ENCODE measurements around the gene YWHAH. TPM values are rescaled to one million over a fixed set of nuclear protein-coding genes. Genes with fewer than 3 reads are reported as not detected.

YWHAH gene
- total and polyA plus RNA-seq, 4 donors = 26.1 to 75.0 (median 42.4) TPM

DNA sequence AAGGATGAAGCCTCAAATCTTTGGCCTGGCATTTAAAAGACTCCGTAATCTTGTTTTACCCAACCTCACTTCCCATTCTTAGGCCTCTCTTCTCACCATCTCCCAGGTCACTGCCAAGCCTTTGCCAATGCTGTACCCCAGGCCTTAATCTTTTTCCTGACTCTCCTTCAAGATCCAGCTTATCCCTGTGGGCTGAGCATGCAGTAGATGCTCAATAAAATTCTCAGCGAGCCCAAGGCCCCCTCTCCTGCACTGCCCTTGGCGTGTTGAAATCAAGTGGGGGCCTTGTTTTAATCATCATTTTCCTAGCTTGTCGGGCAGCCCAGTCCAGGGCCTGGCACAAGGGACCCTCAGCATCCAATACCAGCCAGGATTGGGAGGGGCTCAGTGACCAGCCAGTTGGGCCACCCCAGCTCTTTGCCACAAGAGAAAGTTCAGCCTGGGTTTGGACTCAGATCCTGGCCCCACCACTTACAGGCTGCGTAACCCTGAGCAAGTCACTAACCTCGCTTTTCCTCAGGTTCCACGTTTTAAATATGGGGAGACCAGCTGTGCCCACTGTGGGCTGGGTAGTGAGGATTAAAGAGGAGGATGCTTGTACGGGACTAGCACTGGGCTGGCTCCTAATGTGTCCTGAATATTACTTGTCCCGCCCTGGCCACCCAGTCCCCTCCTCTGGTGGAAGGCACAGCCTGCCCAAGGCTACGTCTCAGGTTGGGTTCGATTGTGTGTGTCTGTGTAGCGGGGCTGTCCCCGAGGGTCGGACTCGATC is 943 bp upstream of the YWHAH start:
- peak overlapping the region in 1 of 2 donors; percentile 29 for H3K9ac ChIP-seq (ENCODE audit: low read depth in 1 of 2, low read length in 2 of 2)
- peak overlapping the region; percentile 67 to 93 for H3K27ac ChIP-seq (ENCODE audit: low read depth in 1 of 2, low read length in 2 of 2)
- WGBS = 48% methylated on average over 15 of the region's 15 CpGs
- DNase-seq (ENCODE audit: low spot score) = no peak
- peak overlapping the region in 2 of 3 donors; percentile 75 to 90 for H3K4me3 ChIP-seq (ENCODE audit: low read depth in 1 of 3, low read length in 3 of 3)
- no peaks in the 10 kb centered on the region for H3K9me3 ChIP-seq (ENCODE audit: control insufficient read depth in 4 of 4, low read length in 3 of 4)
- H3K36me3 ChIP-seq (ENCODE audit: control insufficient read depth in 4 of 4, insufficient read depth in 3 of 4, low read depth in 1 of 4, low read length in 3 of 4) = no peaks in the 10 kb centered on the region
- peaks cover 0 to 17% (median 8%) of the 10 kb centered on the region in 4 donors for H3K4me1 ChIP-seq (ENCODE audit: control insufficient read depth in 4 of 4, insufficient read depth in 4 of 4, low read length in 3 of 4)
- no peaks in the 10 kb centered on the region for H3K27me3 ChIP-seq (ENCODE audit: control insufficient read depth in 4 of 4, insufficient read depth in 4 of 4, low read length in 3 of 4)
- TF ChIP-seq, protein P1, sequence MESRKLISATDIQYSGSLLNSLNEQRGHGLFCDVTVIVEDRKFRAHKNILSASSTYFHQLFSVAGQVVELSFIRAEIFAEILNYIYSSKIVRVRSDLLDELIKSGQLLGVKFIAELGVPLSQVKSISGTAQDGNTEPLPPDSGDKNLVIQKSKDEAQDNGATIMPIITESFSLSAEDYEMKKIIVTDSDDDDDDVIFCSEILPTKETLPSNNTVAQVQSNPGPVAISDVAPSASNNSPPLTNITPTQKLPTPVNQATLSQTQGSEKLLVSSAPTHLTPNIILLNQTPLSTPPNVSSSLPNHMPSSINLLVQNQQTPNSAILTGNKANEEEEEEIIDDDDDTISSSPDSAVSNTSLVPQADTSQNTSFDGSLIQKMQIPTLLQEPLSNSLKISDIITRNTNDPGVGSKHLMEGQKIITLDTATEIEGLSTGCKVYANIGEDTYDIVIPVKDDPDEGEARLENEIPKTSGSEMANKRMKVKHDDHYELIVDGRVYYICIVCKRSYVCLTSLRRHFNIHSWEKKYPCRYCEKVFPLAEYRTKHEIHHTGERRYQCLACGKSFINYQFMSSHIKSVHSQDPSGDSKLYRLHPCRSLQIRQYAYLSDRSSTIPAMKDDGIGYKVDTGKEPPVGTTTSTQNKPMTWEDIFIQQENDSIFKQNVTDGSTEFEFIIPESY (IDR thresholded peaks at IDR 0.05) = no peak
- TF ChIP-seq EGR1 (IDR thresholded peaks at IDR 0.05; ENCODE audit: low read depth in 2 of 2) = no peak
- TF ChIP-seq HNF4A (conservative IDR thresholded peaks at IDR 0.05) = no peak
- TF ChIP-seq NR2F2 (IDR thresholded peaks at IDR 0.05) = no peak
- no peak for TF ChIP-seq RXRA (IDR thresholded peaks at IDR 0.05)
- TF ChIP-seq, protein P2, sequence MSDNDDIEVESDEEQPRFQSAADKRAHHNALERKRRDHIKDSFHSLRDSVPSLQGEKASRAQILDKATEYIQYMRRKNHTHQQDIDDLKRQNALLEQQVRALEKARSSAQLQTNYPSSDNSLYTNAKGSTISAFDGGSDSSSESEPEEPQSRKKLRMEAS (IDR thresholded peaks at IDR 0.05) = no peak
- TF ChIP-seq FOXA2 (IDR thresholded peaks at IDR 0.05) = no peak
- no peak for TF ChIP-seq TAF1 (conservative IDR thresholded peaks at IDR 0.05)
- no peak for TF ChIP-seq FOXA1 (IDR thresholded peaks at IDR 0.05)
- TF ChIP-seq SP1 (IDR thresholded peaks at IDR 0.05) = no peak
- TF ChIP-seq GABPA (IDR thresholded peaks at IDR 0.05 in 1 of 2, conservative IDR thresholded peaks at IDR 0.05 in 1 of 2) = no peak
- TF ChIP-seq HNF4G (IDR thresholded peaks at IDR 0.05) = no peak
- TF ChIP-seq, protein P3, sequence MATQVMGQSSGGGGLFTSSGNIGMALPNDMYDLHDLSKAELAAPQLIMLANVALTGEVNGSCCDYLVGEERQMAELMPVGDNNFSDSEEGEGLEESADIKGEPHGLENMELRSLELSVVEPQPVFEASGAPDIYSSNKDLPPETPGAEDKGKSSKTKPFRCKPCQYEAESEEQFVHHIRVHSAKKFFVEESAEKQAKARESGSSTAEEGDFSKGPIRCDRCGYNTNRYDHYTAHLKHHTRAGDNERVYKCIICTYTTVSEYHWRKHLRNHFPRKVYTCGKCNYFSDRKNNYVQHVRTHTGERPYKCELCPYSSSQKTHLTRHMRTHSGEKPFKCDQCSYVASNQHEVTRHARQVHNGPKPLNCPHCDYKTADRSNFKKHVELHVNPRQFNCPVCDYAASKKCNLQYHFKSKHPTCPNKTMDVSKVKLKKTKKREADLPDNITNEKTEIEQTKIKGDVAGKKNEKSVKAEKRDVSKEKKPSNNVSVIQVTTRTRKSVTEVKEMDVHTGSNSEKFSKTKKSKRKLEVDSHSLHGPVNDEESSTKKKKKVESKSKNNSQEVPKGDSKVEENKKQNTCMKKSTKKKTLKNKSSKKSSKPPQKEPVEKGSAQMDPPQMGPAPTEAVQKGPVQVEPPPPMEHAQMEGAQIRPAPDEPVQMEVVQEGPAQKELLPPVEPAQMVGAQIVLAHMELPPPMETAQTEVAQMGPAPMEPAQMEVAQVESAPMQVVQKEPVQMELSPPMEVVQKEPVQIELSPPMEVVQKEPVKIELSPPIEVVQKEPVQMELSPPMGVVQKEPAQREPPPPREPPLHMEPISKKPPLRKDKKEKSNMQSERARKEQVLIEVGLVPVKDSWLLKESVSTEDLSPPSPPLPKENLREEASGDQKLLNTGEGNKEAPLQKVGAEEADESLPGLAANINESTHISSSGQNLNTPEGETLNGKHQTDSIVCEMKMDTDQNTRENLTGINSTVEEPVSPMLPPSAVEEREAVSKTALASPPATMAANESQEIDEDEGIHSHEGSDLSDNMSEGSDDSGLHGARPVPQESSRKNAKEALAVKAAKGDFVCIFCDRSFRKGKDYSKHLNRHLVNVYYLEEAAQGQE (IDR thresholded peaks at IDR 0.05) = no peak
- no peak for TF ChIP-seq YY1 (IDR thresholded peaks at IDR 0.05)
- TF ChIP-seq, protein P4, sequence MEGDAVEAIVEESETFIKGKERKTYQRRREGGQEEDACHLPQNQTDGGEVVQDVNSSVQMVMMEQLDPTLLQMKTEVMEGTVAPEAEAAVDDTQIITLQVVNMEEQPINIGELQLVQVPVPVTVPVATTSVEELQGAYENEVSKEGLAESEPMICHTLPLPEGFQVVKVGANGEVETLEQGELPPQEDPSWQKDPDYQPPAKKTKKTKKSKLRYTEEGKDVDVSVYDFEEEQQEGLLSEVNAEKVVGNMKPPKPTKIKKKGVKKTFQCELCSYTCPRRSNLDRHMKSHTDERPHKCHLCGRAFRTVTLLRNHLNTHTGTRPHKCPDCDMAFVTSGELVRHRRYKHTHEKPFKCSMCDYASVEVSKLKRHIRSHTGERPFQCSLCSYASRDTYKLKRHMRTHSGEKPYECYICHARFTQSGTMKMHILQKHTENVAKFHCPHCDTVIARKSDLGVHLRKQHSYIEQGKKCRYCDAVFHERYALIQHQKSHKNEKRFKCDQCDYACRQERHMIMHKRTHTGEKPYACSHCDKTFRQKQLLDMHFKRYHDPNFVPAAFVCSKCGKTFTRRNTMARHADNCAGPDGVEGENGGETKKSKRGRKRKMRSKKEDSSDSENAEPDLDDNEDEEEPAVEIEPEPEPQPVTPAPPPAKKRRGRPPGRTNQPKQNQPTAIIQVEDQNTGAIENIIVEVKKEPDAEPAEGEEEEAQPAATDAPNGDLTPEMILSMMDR (IDR thresholded peaks at IDR 0.05; ENCODE audit: low read depth, low read length, missing input control) = no peak
- TF ChIP-seq, protein P5, sequence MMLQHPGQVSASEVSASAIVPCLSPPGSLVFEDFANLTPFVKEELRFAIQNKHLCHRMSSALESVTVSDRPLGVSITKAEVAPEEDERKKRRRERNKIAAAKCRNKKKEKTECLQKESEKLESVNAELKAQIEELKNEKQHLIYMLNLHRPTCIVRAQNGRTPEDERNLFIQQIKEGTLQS (IDR thresholded peaks at IDR 0.05) = no peak
